ENCODE data around the gene PCNX1.

DNA sequence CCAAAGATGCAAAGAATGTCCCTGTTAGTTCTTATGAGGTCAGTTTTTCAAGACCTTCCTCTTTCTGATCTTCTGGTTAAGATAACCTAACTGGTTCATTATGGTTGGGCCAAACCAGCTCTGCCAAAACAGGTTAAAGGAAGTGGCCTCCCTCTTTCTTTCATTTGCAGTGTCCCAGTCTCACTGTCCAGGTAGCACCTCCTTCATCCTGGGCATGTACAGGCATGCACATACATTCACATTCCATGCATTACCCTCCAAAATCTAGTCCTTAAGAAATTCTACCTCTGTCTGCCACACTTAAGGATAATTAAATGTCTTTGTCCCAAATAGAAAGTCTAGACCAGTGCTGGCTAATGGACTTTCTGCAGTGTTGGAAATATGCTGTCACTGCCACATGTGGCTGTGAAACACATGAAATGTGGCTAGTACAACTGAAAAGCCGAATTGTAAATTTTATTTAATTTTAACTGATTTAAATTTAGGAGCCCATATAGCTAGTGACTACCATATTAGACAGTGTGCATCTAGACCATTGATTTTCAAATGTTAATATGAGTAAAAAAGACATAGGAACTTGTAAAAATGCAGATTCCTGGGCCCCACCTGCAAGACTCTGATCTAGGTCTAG lies 169.3 kb downstream of the PCNX1 start:
- TF ChIP-seq EP300 (IDR thresholded peaks at IDR 0.05), result no peak
- TF ChIP-seq, protein P1, sequence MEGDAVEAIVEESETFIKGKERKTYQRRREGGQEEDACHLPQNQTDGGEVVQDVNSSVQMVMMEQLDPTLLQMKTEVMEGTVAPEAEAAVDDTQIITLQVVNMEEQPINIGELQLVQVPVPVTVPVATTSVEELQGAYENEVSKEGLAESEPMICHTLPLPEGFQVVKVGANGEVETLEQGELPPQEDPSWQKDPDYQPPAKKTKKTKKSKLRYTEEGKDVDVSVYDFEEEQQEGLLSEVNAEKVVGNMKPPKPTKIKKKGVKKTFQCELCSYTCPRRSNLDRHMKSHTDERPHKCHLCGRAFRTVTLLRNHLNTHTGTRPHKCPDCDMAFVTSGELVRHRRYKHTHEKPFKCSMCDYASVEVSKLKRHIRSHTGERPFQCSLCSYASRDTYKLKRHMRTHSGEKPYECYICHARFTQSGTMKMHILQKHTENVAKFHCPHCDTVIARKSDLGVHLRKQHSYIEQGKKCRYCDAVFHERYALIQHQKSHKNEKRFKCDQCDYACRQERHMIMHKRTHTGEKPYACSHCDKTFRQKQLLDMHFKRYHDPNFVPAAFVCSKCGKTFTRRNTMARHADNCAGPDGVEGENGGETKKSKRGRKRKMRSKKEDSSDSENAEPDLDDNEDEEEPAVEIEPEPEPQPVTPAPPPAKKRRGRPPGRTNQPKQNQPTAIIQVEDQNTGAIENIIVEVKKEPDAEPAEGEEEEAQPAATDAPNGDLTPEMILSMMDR (IDR thresholded peaks at IDR 0.05), result no peak
